ENCODE data around the gene FXN. TPM values are rescaled to one million over a fixed set of nuclear protein-coding genes. Genes with fewer than 3 reads are reported as not detected.

Gene FXN
- polyA plus RNA-seq, 3 donors, result 9.1 to 27.3 (median 15.9) TPM

DNA sequence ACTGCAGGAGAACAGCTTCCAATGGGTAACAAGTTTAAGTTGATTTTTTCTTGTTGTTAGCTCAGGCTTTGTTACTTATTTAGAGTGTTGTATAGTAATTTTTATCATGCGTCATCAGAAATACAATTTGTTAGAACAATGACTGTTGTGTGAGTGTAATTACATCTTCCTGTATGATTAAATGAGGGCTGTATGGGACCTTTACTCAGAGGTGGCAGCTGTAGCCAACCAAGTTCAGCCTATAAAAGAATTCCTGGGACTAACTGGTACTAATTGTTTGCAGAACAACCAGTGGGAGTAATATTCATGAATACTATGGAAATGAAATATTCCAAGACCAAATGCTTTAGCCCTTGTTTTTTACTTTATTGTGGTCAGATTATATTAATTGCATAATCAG, 107.7 kb downstream of the FXN start:
- Mint-ChIP-seq H3K4me1 (peaks cover 10% of the 10 kb centered on the region), H3K27me3 (ENCODE audit: low read depth in 3 of 3) (peaks cover 0 to 1% (median 0%) of the 10 kb centered on the region in 3 donors), H3K27ac (no peak overlapping the region), H3K4me3 (no peak overlapping the region), H3K36me3 (no peaks in the 10 kb centered on the region), H3K9me3 (no peaks in the 10 kb centered on the region)
- DNase-seq, result no peak
- no peak overlapping the region for H3K4me2 ChIP-seq (replicated peaks; ENCODE audit: extremely low read depth, low read length, poor library complexity, severe bottlenecking)
- H3K9ac ChIP-seq (ENCODE audit: insufficient read depth, low read length, poor library complexity, severe bottlenecking), result no peak overlapping the region
- no peaks in the 10 kb centered on the region for H4K20me1 ChIP-seq (ENCODE audit: insufficient read depth, low read length)
- no peaks in the 10 kb centered on the region for H3K79me2 ChIP-seq (ENCODE audit: insufficient read depth, low read length)
- no peak overlapping the region for H2AFZ ChIP-seq (ENCODE audit: insufficient read depth, low read depth, low read length, poor library complexity, severe bottlenecking)
- no peaks in the 10 kb centered on the region for H3K27me3 ChIP-seq (ENCODE audit: control insufficient read depth in 2 of 2, insufficient read depth in 2 of 2, low read length in 2 of 2)
- H3K27ac ChIP-seq (ENCODE audit: low read depth in 1 of 2, low read length in 2 of 2), result no peak overlapping the region
- intact Hi-C loops (cut with micrococcal nuclease), result no loop called here
- TF ChIP-seq, protein P1, sequence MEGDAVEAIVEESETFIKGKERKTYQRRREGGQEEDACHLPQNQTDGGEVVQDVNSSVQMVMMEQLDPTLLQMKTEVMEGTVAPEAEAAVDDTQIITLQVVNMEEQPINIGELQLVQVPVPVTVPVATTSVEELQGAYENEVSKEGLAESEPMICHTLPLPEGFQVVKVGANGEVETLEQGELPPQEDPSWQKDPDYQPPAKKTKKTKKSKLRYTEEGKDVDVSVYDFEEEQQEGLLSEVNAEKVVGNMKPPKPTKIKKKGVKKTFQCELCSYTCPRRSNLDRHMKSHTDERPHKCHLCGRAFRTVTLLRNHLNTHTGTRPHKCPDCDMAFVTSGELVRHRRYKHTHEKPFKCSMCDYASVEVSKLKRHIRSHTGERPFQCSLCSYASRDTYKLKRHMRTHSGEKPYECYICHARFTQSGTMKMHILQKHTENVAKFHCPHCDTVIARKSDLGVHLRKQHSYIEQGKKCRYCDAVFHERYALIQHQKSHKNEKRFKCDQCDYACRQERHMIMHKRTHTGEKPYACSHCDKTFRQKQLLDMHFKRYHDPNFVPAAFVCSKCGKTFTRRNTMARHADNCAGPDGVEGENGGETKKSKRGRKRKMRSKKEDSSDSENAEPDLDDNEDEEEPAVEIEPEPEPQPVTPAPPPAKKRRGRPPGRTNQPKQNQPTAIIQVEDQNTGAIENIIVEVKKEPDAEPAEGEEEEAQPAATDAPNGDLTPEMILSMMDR (IDR thresholded peaks at IDR 0.05), result no peak
- H3K36me3 ChIP-seq (replicated peaks in 1 of 2; ENCODE audit: control insufficient read depth in 1 of 2, insufficient read depth in 2 of 2, low read length in 2 of 2), result no peaks in the 10 kb centered on the region
- peaks cover 0 to 7% of the 10 kb centered on the region in 2 donors for H3K4me1 ChIP-seq (ENCODE audit: control insufficient read depth in 1 of 2, insufficient read depth in 2 of 2, low read length in 2 of 2)
- no peaks in the 10 kb centered on the region for H3K9me3 ChIP-seq (replicated peaks in 1 of 2; ENCODE audit: control insufficient read depth in 1 of 2, insufficient read depth in 1 of 2, low read length in 2 of 2)
- no peak overlapping the region for H3K4me3 ChIP-seq (replicated peaks in 1 of 3; ENCODE audit: low read depth in 2 of 3, low read length in 3 of 3)
- WGBS (ENCODE audit: insufficient coverage), result 100% methylated on average over 1 of the region's 1 CpG

DNA sequence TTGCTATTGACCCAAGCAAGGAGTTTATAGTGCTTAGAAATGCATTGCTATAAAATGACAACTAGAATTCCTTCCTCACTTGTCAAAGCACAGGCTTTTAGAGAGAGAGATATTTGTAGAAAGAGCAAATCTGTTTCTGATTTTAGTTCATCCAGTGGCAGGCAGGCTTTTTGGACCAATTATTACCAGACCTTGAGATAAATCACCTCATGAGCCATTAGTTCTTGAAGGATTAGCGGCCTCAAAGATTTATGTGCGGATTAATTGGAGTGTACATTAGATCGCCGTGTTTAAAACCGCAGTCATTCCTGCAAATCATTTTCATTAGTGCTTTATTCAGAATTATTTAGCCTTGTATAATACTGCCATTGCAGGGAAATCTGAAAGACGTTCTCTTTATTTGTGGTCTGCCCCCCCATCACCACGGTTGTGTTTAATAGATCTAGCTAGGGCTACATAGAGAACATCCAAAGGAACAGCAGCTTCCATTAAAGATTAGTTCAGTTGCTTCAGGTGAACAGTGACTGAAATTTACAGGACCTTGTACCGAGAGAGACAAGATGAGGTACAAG, 109.7 kb downstream of the FXN start:
- WGBS (ENCODE audit: insufficient coverage), result no CpG with 5 or more reads among the region's 8 CpGs
- H3K9ac ChIP-seq (ENCODE audit: insufficient read depth, low read length, poor library complexity, severe bottlenecking), result no peak overlapping the region
- peaks cover 10% of the 10 kb centered on the region for H3K4me1 Mint-ChIP-seq
- H3K27ac Mint-ChIP-seq, result no peak overlapping the region
- no peaks in the 10 kb centered on the region for H3K9me3 Mint-ChIP-seq
- H3K79me2 ChIP-seq (ENCODE audit: insufficient read depth, low read length), result no peaks in the 10 kb centered on the region
- H4K20me1 ChIP-seq (ENCODE audit: insufficient read depth, low read length), result no peaks in the 10 kb centered on the region
- no peaks in the 10 kb centered on the region for H3K36me3 Mint-ChIP-seq
- TF ChIP-seq, protein P1 (IDR thresholded peaks at IDR 0.05), result no peak
- H2AFZ ChIP-seq (ENCODE audit: insufficient read depth, low read depth, low read length, poor library complexity, severe bottlenecking), result no peak overlapping the region
- H3K4me2 ChIP-seq (replicated peaks; ENCODE audit: extremely low read depth, low read length, poor library complexity, severe bottlenecking), result no peak overlapping the region
- peaks cover 0 to 7% of the 10 kb centered on the region in 2 donors for H3K4me1 ChIP-seq (ENCODE audit: control insufficient read depth in 1 of 2, insufficient read depth in 2 of 2, low read length in 2 of 2)
- no peak overlapping the region for H3K27ac ChIP-seq (ENCODE audit: low read depth in 1 of 2, low read length in 2 of 2)
- H3K27me3 ChIP-seq (ENCODE audit: control insufficient read depth in 2 of 2, insufficient read depth in 2 of 2, low read length in 2 of 2), result no peaks in the 10 kb centered on the region
- H3K9me3 ChIP-seq (replicated peaks in 1 of 2; ENCODE audit: control insufficient read depth in 1 of 2, insufficient read depth in 1 of 2, low read length in 2 of 2), result no peaks in the 10 kb centered on the region
- H3K36me3 ChIP-seq (replicated peaks in 1 of 2; ENCODE audit: control insufficient read depth in 1 of 2, insufficient read depth in 2 of 2, low read length in 2 of 2), result no peaks in the 10 kb centered on the region
- H3K4me3 Mint-ChIP-seq, result no peak overlapping the region
- intact Hi-C loops (cut with micrococcal nuclease), result no loop called here
- no peak for DNase-seq
- H3K27me3 Mint-ChIP-seq (ENCODE audit: low read depth in 3 of 3), result peaks cover 0 to 1% (median 0%) of the 10 kb centered on the region in 3 donors
- no peak overlapping the region for H3K4me3 ChIP-seq (replicated peaks in 1 of 3; ENCODE audit: low read depth in 2 of 3, low read length in 3 of 3)
